NCI-H1694 treated with DMSO at 0.1 percent for 48 hours (cell line): ENCODE results near the gene OXSR1.
"Not testable (repeated sequence)": the region's sequence is repeated elsewhere in the genome, so short reads cannot be mapped to it uniquely, and the experiment has no call there.

Experiments
- DNase-seq: peaks from one replicate; lab custom pipeline; 2025; lab: John Stamatoyannopoulos, UW

Gene OXSR1

GRCh38 chr3:38271553-38271952 lies 106.2 kb downstream of the OXSR1 start:
- no peak for DNase-seq

GRCh38 chr3:38274864-38275649 lies 109.7 kb downstream of the OXSR1 start:
- DNase-seq = no peak

- DNase-seq = no peak
Measured at GRCh38 chr3:38275658-38276057, 110.3 kb downstream of the OXSR1 start.

- DNase-seq = no peak
Measured at GRCh38 chr3:38276081-38276916, 111.0 kb downstream of the OXSR1 start.

- no peak for DNase-seq
Measured at GRCh38 chr3:38276917-38277630, 111.7 kb downstream of the OXSR1 start.

- DNase-seq = no peak
Measured at GRCh38 chr3:38278841-38279240, 113.5 kb downstream of the OXSR1 start.

- no peak for DNase-seq
Measured at GRCh38 chr3:38281895-38282686, 116.8 kb downstream of the OXSR1 start, which contains the start of gene SLC22A14. Gene SLC22A14, plus strand, starts transcription at chr3:38282294. Its CDS starts 23,733 bp downstream, at chr3:38306027.

- DNase-seq = no peak
Measured at GRCh38 chr3:38283810-38284755, 118.7 kb downstream of the OXSR1 start.

- DNase-seq = no peak
Measured at GRCh38 chr3:38284756-38285150, 119.4 kb downstream of the OXSR1 start.

GRCh38 chr3:38289286-38290217 lies 124.2 kb downstream of the OXSR1 start:
- not testable (repeated sequence) for DNase-seq

GRCh38 chr3:38297053-38297452 lies 131.7 kb downstream of the OXSR1 start:
- DNase-seq = not testable (repeated sequence)

GRCh38 chr3:38297537-38297936 lies 132.2 kb downstream of the OXSR1 start:
- no peak for DNase-seq

GRCh38 chr3:38297947-38298711 lies 132.8 kb downstream of the OXSR1 start:
- no peak for DNase-seq
